ENCODE results near the gene TNN. TPM values are rescaled to one million over a fixed set of nuclear protein-coding genes. Genes with fewer than 3 reads are reported as not detected.

The TNN gene
- total RNA-seq, 1 experiment from 2014 or later, result not detected

DNA sequence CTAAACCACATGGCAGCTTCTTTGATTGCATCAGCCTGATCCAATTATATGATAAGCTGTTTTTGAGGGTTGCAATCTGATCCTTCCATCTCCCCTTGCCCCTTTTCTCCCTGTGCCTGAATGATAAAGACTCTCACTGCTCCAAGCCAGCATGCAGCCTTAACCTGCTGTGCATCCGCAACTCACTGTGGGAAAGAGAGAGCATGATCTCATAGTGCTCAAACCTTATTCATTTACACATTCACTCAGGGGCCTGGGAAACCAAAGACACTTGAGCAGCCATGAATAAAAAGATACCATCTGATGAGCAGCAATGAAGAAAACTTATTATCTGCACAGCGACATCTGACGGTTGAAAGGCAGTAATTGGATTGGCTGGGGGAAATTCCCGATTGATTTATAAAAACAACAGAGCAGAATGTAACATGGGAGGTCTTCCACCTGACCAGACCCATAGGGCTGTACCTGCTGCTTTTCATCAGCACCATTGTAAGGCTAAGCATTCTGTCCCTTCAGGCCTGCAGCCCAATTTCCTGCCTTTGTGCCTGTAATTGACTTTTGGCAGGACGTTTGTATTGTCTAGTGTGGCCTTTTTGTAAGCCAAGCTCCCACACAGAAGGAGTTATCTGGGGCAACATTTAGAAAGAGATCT is 62.5 kb downstream of the TNN start:
- Histone ChIP-seq H3K27me3 (replicated peaks; ENCODE audit: control insufficient read depth, insufficient read depth, low read length) (no peaks in the 10 kb centered on the region), H3K4me1 (peaks cover 9% of the 10 kb centered on the region), H3K36me3 (ENCODE audit: control insufficient read depth, insufficient read depth, low read length) (no peaks in the 10 kb centered on the region), H3K9me3 (no peaks in the 10 kb centered on the region), H3K4me3 (ENCODE audit: low read depth, low read length) (no peak overlapping the region)
- Mint-ChIP-seq H3K4me1 (ENCODE audit: low read depth, unreplicated experiment) (no peaks in the 10 kb centered on the region), H3K9me3 (ENCODE audit: unreplicated experiment) (no peaks in the 10 kb centered on the region), H3K4me3 (ENCODE audit: unreplicated experiment) (no peak overlapping the region), H3K27me3 (ENCODE audit: insufficient read depth, unreplicated experiment) (peaks cover 6% of the 10 kb centered on the region), H3K36me3 (ENCODE audit: insufficient read depth, unreplicated experiment) (no peaks in the 10 kb centered on the region), H3K27ac (ENCODE audit: unreplicated experiment) (no peak overlapping the region)
- no TSS peak for BruUV-seq (replicated peaks)
- ChIA-PET POLR2A (no interaction called here), CTCF (no interaction called here)
- intact Hi-C loops (cut with micrococcal nuclease; ENCODE audit: unreplicated experiment), result no loop called here
- DNase-seq, result no peak
- TF ChIP-seq, protein P1, sequence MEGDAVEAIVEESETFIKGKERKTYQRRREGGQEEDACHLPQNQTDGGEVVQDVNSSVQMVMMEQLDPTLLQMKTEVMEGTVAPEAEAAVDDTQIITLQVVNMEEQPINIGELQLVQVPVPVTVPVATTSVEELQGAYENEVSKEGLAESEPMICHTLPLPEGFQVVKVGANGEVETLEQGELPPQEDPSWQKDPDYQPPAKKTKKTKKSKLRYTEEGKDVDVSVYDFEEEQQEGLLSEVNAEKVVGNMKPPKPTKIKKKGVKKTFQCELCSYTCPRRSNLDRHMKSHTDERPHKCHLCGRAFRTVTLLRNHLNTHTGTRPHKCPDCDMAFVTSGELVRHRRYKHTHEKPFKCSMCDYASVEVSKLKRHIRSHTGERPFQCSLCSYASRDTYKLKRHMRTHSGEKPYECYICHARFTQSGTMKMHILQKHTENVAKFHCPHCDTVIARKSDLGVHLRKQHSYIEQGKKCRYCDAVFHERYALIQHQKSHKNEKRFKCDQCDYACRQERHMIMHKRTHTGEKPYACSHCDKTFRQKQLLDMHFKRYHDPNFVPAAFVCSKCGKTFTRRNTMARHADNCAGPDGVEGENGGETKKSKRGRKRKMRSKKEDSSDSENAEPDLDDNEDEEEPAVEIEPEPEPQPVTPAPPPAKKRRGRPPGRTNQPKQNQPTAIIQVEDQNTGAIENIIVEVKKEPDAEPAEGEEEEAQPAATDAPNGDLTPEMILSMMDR (IDR thresholded peaks at IDR 0.05; ENCODE audit: insufficient read depth in 1 of 2, low read depth in 1 of 2, low read length in 1 of 2, severe bottlenecking in 1 of 2, unreplicated experiment in 1 of 2), result no peak

DNA sequence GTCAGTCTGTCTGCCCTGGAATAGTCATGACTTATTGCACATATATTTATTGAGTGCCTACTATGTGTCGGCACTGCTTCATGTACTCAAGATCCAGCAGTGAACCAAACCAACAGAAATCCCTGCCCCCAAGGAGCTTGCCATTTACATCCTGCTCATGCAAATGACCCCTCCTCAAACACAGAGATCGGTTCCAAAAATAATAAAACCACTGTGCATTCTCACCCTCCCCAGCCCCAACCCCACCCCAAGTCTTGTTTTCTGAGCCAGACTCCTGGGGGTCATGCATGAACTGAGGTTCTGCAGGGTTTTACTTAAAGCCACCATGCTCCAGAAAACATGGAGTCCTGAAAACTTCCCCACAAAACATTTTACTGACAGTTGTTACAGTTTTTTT is 63.0 kb downstream of the TNN start:
- Histone ChIP-seq H3K27me3 (replicated peaks; ENCODE audit: control insufficient read depth, insufficient read depth, low read length) (no peaks in the 10 kb centered on the region), H3K9me3 (no peaks in the 10 kb centered on the region), H3K36me3 (ENCODE audit: control insufficient read depth, insufficient read depth, low read length) (no peaks in the 10 kb centered on the region), H3K4me1 (peaks cover 9% of the 10 kb centered on the region), H3K4me3 (ENCODE audit: low read depth, low read length) (no peak overlapping the region)
- DNase-seq, result no peak
- H3K9me3 Mint-ChIP-seq (ENCODE audit: unreplicated experiment), result no peaks in the 10 kb centered on the region
- no peak overlapping the region for H3K27ac Mint-ChIP-seq (ENCODE audit: unreplicated experiment)
- no TSS peak for BruUV-seq (replicated peaks)
- no peaks in the 10 kb centered on the region for H3K36me3 Mint-ChIP-seq (ENCODE audit: insufficient read depth, unreplicated experiment)
- H3K4me3 Mint-ChIP-seq (ENCODE audit: unreplicated experiment), result no peak overlapping the region
- TF ChIP-seq, protein P1 (IDR thresholded peaks at IDR 0.05; ENCODE audit: insufficient read depth in 1 of 2, low read depth in 1 of 2, low read length in 1 of 2, severe bottlenecking in 1 of 2, unreplicated experiment in 1 of 2), result no peak
- CTCF ChIA-PET, result no interaction called here
- H3K4me1 Mint-ChIP-seq (ENCODE audit: low read depth, unreplicated experiment), result no peaks in the 10 kb centered on the region
- intact Hi-C loops (cut with micrococcal nuclease; ENCODE audit: unreplicated experiment), result no loop called here
- H3K27me3 Mint-ChIP-seq (ENCODE audit: insufficient read depth, unreplicated experiment), result peaks cover 6% of the 10 kb centered on the region
- POLR2A ChIA-PET, result no interaction called here

DNA sequence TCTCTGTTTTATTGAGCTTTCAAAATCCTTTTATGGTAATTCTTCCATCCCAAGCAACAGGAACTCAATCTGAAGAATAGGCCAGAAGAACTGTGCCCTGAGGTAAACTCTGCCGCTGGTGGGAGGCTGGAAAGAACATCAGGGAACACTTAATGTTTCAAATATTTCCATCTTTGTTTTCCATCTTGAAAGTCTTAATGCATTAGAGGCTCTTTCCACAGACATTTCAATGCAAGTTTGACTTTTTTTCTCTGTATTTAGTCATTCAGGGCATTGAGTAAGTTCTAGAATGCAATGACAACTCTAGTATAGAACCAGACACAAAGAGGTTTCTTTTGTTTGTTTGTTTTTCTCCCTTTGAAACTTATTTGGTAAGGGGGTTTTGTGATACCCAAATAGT is 63.5 kb downstream of the TNN start:
- H3K9me3 ChIP-seq, result no peaks in the 10 kb centered on the region
- no TSS peak for BruUV-seq (replicated peaks)
- no peak overlapping the region for H3K4me3 Mint-ChIP-seq (ENCODE audit: unreplicated experiment)
- ChIA-PET POLR2A (no interaction called here), CTCF (no interaction called here)
- no peaks in the 10 kb centered on the region for H3K36me3 Mint-ChIP-seq (ENCODE audit: insufficient read depth, unreplicated experiment)
- no peak for DNase-seq
- H3K4me3 ChIP-seq (ENCODE audit: low read depth, low read length), result no peak overlapping the region
- H3K4me1 Mint-ChIP-seq (ENCODE audit: low read depth, unreplicated experiment), result no peaks in the 10 kb centered on the region
- H3K9me3 Mint-ChIP-seq (ENCODE audit: unreplicated experiment), result no peaks in the 10 kb centered on the region
- H3K36me3 ChIP-seq (ENCODE audit: control insufficient read depth, insufficient read depth, low read length), result no peaks in the 10 kb centered on the region
- H3K27ac Mint-ChIP-seq (ENCODE audit: unreplicated experiment), result no peak overlapping the region
- TF ChIP-seq, protein P1 (IDR thresholded peaks at IDR 0.05; ENCODE audit: insufficient read depth in 1 of 2, low read depth in 1 of 2, low read length in 1 of 2, severe bottlenecking in 1 of 2, unreplicated experiment in 1 of 2), result no peak
- H3K27me3 ChIP-seq (replicated peaks; ENCODE audit: control insufficient read depth, insufficient read depth, low read length), result no peaks in the 10 kb centered on the region
- H3K27me3 Mint-ChIP-seq (ENCODE audit: insufficient read depth, unreplicated experiment), result peaks cover 6% of the 10 kb centered on the region
- intact Hi-C loops (cut with micrococcal nuclease; ENCODE audit: unreplicated experiment), result no loop called here
- H3K4me1 ChIP-seq, result peaks cover 9% of the 10 kb centered on the region
